Vagina (tissue), 2 donors: ENCODE results near the gene CCDC188.

Experiments used
- POLR2A ChIP-seq, 2 donors: fragments of 450-650 bp; IDR thresholded peaks; one replicate each; pipeline ENCODE4 v1.6.1; 2017; ENCODE audit warnings: antibody characterized with exemption in 2 of 2, mild to moderate bottlenecking in 2 of 2, moderate library complexity in 2 of 2
- POLR2AphosphoS5 ChIP-seq, 2 donors: sonication (generic); formaldehyde crosslinking; IDR thresholded peaks; one replicate each; pipeline ENCODE4 v1.9.0; 2017; ENCODE audit warnings: antibody characterized with exemption in 2 of 2, mild to moderate bottlenecking in 2 of 2, low read depth in 1 of 2; ENCODE audit not compliant: insufficient read depth in 1 of 2
- TF ChIP-seq, protein P1 (sequence below), 3 experiments: fragments of 450-650 bp in 2 of 3; fragments of 200-600 bp in 1 of 3; sonication (generic) in 1 of 3; IDR thresholded peaks; one replicate each; pipeline ENCODE4 v1.5.1; 2017 to 2019; ENCODE audit warnings: antibody characterized with exemption in 3 of 3, mild to moderate bottlenecking in 2 of 3, moderate library complexity in 2 of 3

DNA sequence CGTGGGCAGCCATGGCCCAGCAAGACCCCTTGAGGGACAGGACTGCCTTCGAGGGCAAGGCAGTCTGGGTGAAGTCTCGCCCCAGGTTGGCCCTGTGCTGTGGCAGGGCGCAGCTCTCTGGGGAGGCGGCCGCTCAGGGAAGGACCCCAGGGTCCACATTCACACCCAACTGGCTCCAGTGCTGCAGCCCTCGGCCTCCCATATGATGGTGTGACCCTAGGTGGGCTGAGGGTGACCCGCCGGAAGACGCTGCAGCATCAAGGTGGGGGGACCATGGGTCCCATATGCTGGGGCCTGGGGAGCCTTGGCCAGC lies 28.0 kb upstream of the CCDC188 start:
- TF ChIP-seq, protein P1, sequence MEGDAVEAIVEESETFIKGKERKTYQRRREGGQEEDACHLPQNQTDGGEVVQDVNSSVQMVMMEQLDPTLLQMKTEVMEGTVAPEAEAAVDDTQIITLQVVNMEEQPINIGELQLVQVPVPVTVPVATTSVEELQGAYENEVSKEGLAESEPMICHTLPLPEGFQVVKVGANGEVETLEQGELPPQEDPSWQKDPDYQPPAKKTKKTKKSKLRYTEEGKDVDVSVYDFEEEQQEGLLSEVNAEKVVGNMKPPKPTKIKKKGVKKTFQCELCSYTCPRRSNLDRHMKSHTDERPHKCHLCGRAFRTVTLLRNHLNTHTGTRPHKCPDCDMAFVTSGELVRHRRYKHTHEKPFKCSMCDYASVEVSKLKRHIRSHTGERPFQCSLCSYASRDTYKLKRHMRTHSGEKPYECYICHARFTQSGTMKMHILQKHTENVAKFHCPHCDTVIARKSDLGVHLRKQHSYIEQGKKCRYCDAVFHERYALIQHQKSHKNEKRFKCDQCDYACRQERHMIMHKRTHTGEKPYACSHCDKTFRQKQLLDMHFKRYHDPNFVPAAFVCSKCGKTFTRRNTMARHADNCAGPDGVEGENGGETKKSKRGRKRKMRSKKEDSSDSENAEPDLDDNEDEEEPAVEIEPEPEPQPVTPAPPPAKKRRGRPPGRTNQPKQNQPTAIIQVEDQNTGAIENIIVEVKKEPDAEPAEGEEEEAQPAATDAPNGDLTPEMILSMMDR (IDR thresholded peaks at IDR 0.05): no peak
- TF ChIP-seq POLR2A (IDR thresholded peaks at IDR 0.05): no peak
- no peak for TF ChIP-seq POLR2AphosphoS5 (IDR thresholded peaks at IDR 0.05; ENCODE audit: insufficient read depth in 1 of 2, low read depth in 1 of 2)
